ENCODE results near the gene CRIM1. TPM values are rescaled to one million over a fixed set of nuclear protein-coding genes. Genes with fewer than 3 reads are reported as not detected.

Gene CRIM1
- total RNA-seq, 1 experiment from 2014 or later = 27.6 TPM

- Histone ChIP-seq H3K23ac (ENCODE audit: insufficient read length, low read depth, low read length) (no peak overlapping the region), H3K9ac (ENCODE audit: extremely low read depth, insufficient read length, low read length) (no peak overlapping the region), H3K4me1 (ENCODE audit: insufficient read depth, low read length) (peaks cover 24% of the 10 kb centered on the region)
Observed at GRCh38 chr2:36455788-36456187, 100.2 kb downstream of the CRIM1 start.

More at GRCh38 chr2:36455788-36456187, 100.2 kb downstream of the CRIM1 start:
- Histone ChIP-seq H3K4ac (ENCODE audit: low read depth, low read length) (no peak overlapping the region), H3T11ph (ENCODE audit: low read length) (no peak overlapping the region), H4K5ac (ENCODE audit: insufficient read length, low read depth, low read length) (no peak overlapping the region), H2AK5ac (ENCODE audit: insufficient read length, low read length) (no peak overlapping the region), H3K14ac (ENCODE audit: insufficient read depth, low read length) (no peak overlapping the region), H2BK15ac (ENCODE audit: low read depth, low read length) (no peak overlapping the region), H4K20me1 (ENCODE audit: control insufficient read depth, insufficient read depth, insufficient read length) (no peaks in the 10 kb centered on the region), H3K79me1 (ENCODE audit: insufficient read depth, low read depth, low read length, poor library complexity, severe bottlenecking) (no peaks in the 10 kb centered on the region), H2BK20ac (ENCODE audit: low read depth, low read length, poor library complexity, severe bottlenecking) (no peak overlapping the region), H3K79me2 (ENCODE audit: insufficient read depth, low read length) (no peaks in the 10 kb centered on the region), H4K91ac (ENCODE audit: insufficient read length, low read depth, low read length) (no peak overlapping the region), H2BK120ac (ENCODE audit: low read depth, low read length, poor library complexity, severe bottlenecking) (no peak overlapping the region), H2AFZ (ENCODE audit: low read length) (no peak overlapping the region), H3K23me2 (ENCODE audit: insufficient read length, low read depth, low read length, poor library complexity, severe bottlenecking) (no peaks in the 10 kb centered on the region), H3K9me3 (ENCODE audit: control insufficient read depth, low read depth, low read length) (no peaks in the 10 kb centered on the region), H2BK5ac (ENCODE audit: insufficient read length, low read length) (no peak overlapping the region), H3K18ac (ENCODE audit: insufficient read length, low read depth, low read length) (no peak overlapping the region), H3K27ac (ENCODE audit: insufficient read length, low read depth, low read length) (no peak overlapping the region), H3K56ac (ENCODE audit: insufficient read length, low read depth, low read length) (no peak overlapping the region), H3K4me2 (ENCODE audit: insufficient read depth, insufficient read length, low read length) (no peak overlapping the region), H3K27me3 (ENCODE audit: insufficient read depth, low read length) (no peaks in the 10 kb centered on the region), H2BK12ac (ENCODE audit: insufficient read length, low read depth, low read length) (no peak overlapping the region), H4K8ac (replicated peaks; ENCODE audit: insufficient read length, low read depth, low read length) (no peak overlapping the region)
- H3K4me1 Mint-ChIP-seq = peaks cover 8 to 17% of the 10 kb centered on the region in 2 experiments
- H3K27me3 Mint-ChIP-seq (ENCODE audit: low read depth) = no peaks in the 10 kb centered on the region
- no peak for DNase-seq
- WGBS (ENCODE audit: extremely low coverage, insufficient read length, low lambda C conversion rate) = 100% methylated on average over 1 of the region's 4 CpGs
- no peaks in the 10 kb centered on the region for H3K9me3 Mint-ChIP-seq
- H3K4me3 Mint-ChIP-seq = no peak overlapping the region
- H3K36me3 Mint-ChIP-seq (ENCODE audit: insufficient read depth in 1 of 3, low read depth in 3 of 3) = peaks cover 0 to 6% (median 2%) of the 10 kb centered on the region in 3 experiments; a peak in 5 of 7 replicates
- TF ChIP-seq CTCF (conservative IDR thresholded peaks at IDR 0.05) = no peak
- no peak overlapping the region; a peak in 1 of 7 replicates for H3K27ac Mint-ChIP-seq
